Keratinocyte (primary cell): ENCODE measurements around the gene AP3B1. TPM values are rescaled to one million over a fixed set of nuclear protein-coding genes. Genes with fewer than 3 reads are reported as not detected.

Source experiments
- DNase-seq: peaks from one replicate; pipeline ENCODE4 v3.0.0-alpha.2; 2011; ENCODE audit warnings: low read depth, missing footprints, low spot score
- FAIRE-seq: peaks from 2 replicates; lab custom pipeline; 2011; peaks lifted over from hg19 to GRCh38; lab: Jason Lieb, UNC
- H2AFZ ChIP-seq: 2 replicates; pipeline ENCODE4 v1.6.0; 2012; ENCODE audit warnings: low read length, control low read depth, inconsistent platforms; ENCODE audit not compliant: control insufficient read depth
- H3K27ac ChIP-seq: 2 replicates; pipeline ENCODE4 v1.5.1; 2011; ENCODE audit warnings: low read length; ENCODE audit not compliant: control insufficient read depth, insufficient read depth
- H3K27me3 ChIP-seq: 3 replicates; pipeline ENCODE4 v1.6.0; 2011; ENCODE audit warnings: low read length; ENCODE audit not compliant: control insufficient read depth, insufficient read depth; ENCODE audit errors: extremely low read depth
- H3K36me3 ChIP-seq, 2 experiments: 2 replicates in 1 of 2; 3 replicates in 1 of 2; pipeline ENCODE4 v1.5.1; 2011; ENCODE audit warnings: low read length in 2 of 2, mild to moderate bottlenecking in 1 of 2; ENCODE audit not compliant: control insufficient read depth in 2 of 2, insufficient read depth in 2 of 2; ENCODE audit errors: extremely low read depth in 1 of 2
- H3K4me1 ChIP-seq: 3 replicates; pipeline ENCODE4 v1.5.1; 2011; ENCODE audit warnings: low read length; ENCODE audit not compliant: control insufficient read depth, insufficient read depth; ENCODE audit errors: extremely low read depth
- H3K4me2 ChIP-seq: 3 replicates; pipeline ENCODE4 v1.6.0; 2011; ENCODE audit warnings: low read depth, low read length; ENCODE audit not compliant: control insufficient read depth, insufficient read depth; ENCODE audit errors: extremely low read depth
- H3K4me3 ChIP-seq, 3 experiments: fragments of 200-600 bp in 1 of 3; sonication (generic) in 1 of 3; 2 replicates in 2 of 3; 3 replicates in 1 of 3; pipeline ENCODE4 v1.5.1; 2011 to 2016; ENCODE audit warnings: low read length in 3 of 3, mild to moderate bottlenecking in 3 of 3, control low read depth in 2 of 3, inconsistent platforms in 1 of 3, low read depth in 1 of 3, mixed read lengths in 1 of 3, mixed run types in 1 of 3, moderate library complexity in 1 of 3; ENCODE audit not compliant: control insufficient read depth in 2 of 3, insufficient read depth in 2 of 3; ENCODE audit errors: extremely low read depth in 1 of 3
- H3K79me2 ChIP-seq: 2 replicates; pipeline ENCODE4 v1.6.0; 2012; ENCODE audit warnings: low read length; ENCODE audit not compliant: control insufficient read depth, insufficient read depth
- H3K9ac ChIP-seq: 3 replicates; pipeline ENCODE4 v1.6.0; 2011; ENCODE audit warnings: low read length; ENCODE audit not compliant: control insufficient read depth, insufficient read depth; ENCODE audit errors: extremely low read depth
- H3K9me1 ChIP-seq: 3 replicates; pipeline ENCODE4 v1.6.0; 2011; ENCODE audit warnings: low read length; ENCODE audit not compliant: control insufficient read depth, insufficient read depth; ENCODE audit errors: extremely low read depth
- H3K9me3 ChIP-seq: 2 replicates; pipeline ENCODE4 v1.5.1; 2012; ENCODE audit warnings: low read depth, low read length; ENCODE audit not compliant: control insufficient read depth
- H4K20me1 ChIP-seq: 3 replicates; pipeline ENCODE4 v1.6.0; 2011; ENCODE audit warnings: low read length; ENCODE audit not compliant: control insufficient read depth, insufficient read depth; ENCODE audit errors: extremely low read depth
- CTCF ChIP-seq, 3 experiments: IDR thresholded peaks in 1 of 3; conservative IDR thresholded peaks in 1 of 3; optimal IDR thresholded peaks in 1 of 3; 2 replicates in 2 of 3; 3 replicates in 1 of 3; pipeline versions ENCODE3 to v1.5.1; 2011; ENCODE audit warnings: low read length in 3 of 3, mild to moderate bottlenecking in 3 of 3, moderate library complexity in 2 of 3, control low read depth in 1 of 3, inconsistent platforms in 1 of 3; ENCODE audit not compliant: insufficient read depth in 2 of 3; ENCODE audit errors: extremely low read depth in 1 of 3
- EZH2 ChIP-seq: IDR thresholded peaks from one replicate; pipeline ENCODE4 v1.6.1; 2012; ENCODE audit warnings: inconsistent platforms, mild to moderate bottlenecking, low read length, moderate library complexity
- dilution Hi-C: fragments of 300-500 bp; cut with MboI; formaldehyde crosslinking; loops from one replicate; pipeline ENCODE4 v1.7.0; 2020; ENCODE audit warnings: low sequenced_read_pairs; ENCODE audit not compliant: extremely low pct_ligation_motif_present
- polyA plus RNA-seq, 5 experiments: library from polyadenylated mRNA; depleted of rRNA in 3 of 5; stranded (reverse) in 3 of 5; stranded (forward) in 1 of 5; unstranded in 1 of 5; fragments of >200 nt; gene quantifications; 1 replicate in 1 of 5; 2 replicates in 3 of 5; 3 replicates in 1 of 5; pipeline versions ENCODE4 v1.2.1 to v1.2.3, GENCODE V29; 2011 to 2012; ENCODE audit warnings: missing spikeins in 2 of 5, low read depth in 1 of 5, low replicate concordance in 1 of 5

AP3B1 gene
- polyA plus RNA-seq, 1 donor (not counting 4 experiments of a cell fraction or from before 2014, with no cell fraction given) = 65.1 TPM

- Histone ChIP-seq H3K27me3 (no peaks in the 10 kb centered on the region), H3K4me1 (peaks cover 25% of the 10 kb centered on the region), H3K9me3 (no peaks in the 10 kb centered on the region), H2AFZ (no peak overlapping the region), H3K9me1 (no peaks in the 10 kb centered on the region), H3K4me2 (peak overlapping the region; percentile 64), H4K20me1 (no peaks in the 10 kb centered on the region), H3K4me3 (peak overlapping the region in 1 of 3 experiments; percentile 34), H3K79me2 (peaks cover 83% of the 10 kb centered on the region), H3K9ac (no peak overlapping the region), H3K36me3 (no peaks in the 10 kb centered on the region), H3K27ac (peak overlapping the region; percentile 53)
- no peak for TF ChIP-seq CTCF (optimal IDR thresholded peaks at IDR 0.05 in 1 of 3, IDR thresholded peaks at IDR 0.05 in 1 of 3, conservative IDR thresholded peaks at IDR 0.05 in 1 of 3; ENCODE audit: extremely low read depth in 1 of 3, insufficient read depth in 2 of 3, low read length in 3 of 3)
- TF ChIP-seq EZH2 = no peak
- FAIRE-seq = peak; percentile 39
- no peak for DNase-seq
- dilution Hi-C loops = no loop called here
Observed at GRCh38 chr5:78288246-78288645, 6.3 kb downstream of the AP3B1 start.

- Histone ChIP-seq H2AFZ (no peak overlapping the region), H3K9ac (no peak overlapping the region), H3K79me2 (peaks cover 84% of the 10 kb centered on the region), H3K4me3 (peak overlapping the region in 1 of 3 experiments; percentile 34), H3K9me3 (no peaks in the 10 kb centered on the region), H3K4me1 (peaks cover 28% of the 10 kb centered on the region), H3K27me3 (no peaks in the 10 kb centered on the region), H4K20me1 (no peaks in the 10 kb centered on the region), H3K4me2 (peak overlapping the region; percentile 64), H3K9me1 (no peaks in the 10 kb centered on the region), H3K36me3 (no peaks in the 10 kb centered on the region), H3K27ac (peak overlapping the region; percentile 53)
- dilution Hi-C loops = no loop called here
- TF ChIP-seq CTCF (optimal IDR thresholded peaks at IDR 0.05 in 1 of 3, IDR thresholded peaks at IDR 0.05 in 1 of 3, conservative IDR thresholded peaks at IDR 0.05 in 1 of 3; ENCODE audit: extremely low read depth in 1 of 3, insufficient read depth in 2 of 3, low read length in 3 of 3) (no peak), EZH2 (no peak)
- DNase-seq = peak; percentile 9
- FAIRE-seq = peak; percentile 89
Observed at GRCh38 chr5:78287833-78288232, 6.7 kb downstream of the AP3B1 start.
